ENCODE data around the gene AOAH. TPM values are rescaled to one million over a fixed set of nuclear protein-coding genes. Genes with fewer than 3 reads are reported as not detected.

AOAH gene
- total and polyA plus RNA-seq, 2 of the 4 experiments (the other 2 are of a cell fraction) = not detected

DNA sequence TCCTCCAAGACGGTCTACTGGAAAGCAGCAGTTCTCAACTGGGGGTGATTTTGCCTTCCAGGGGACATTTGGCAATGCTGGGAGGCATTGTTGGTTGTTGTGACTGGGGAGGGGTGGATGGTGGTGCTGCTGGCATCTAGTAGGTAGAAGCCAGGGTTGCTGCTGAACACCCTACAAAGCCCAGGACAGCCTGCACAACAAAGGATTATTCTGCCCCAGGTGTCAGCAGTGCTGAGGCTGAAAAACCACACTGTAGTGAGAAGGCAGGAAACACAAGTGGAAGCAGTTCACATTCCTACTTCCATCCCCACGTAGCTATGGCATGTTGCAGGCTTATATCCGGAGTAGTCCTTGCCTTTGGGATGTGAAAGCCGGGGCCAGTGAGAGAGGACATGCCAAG, 86.9 kb downstream of the AOAH start:
- no peaks in the 10 kb centered on the region for H3K9me3 ChIP-seq (ENCODE audit: control insufficient read depth, insufficient read depth, low read length)
- H4K20me1 ChIP-seq (ENCODE audit: insufficient read depth, low read length) = no peaks in the 10 kb centered on the region
- H2AK5ac ChIP-seq (ENCODE audit: low read depth, low read length) = no peak overlapping the region
- no peak overlapping the region for H2BK120ac ChIP-seq (ENCODE audit: low read depth, low read length)
- no peak overlapping the region for H2BK5ac ChIP-seq (ENCODE audit: low read depth, low read length, poor library complexity, severe bottlenecking)
- no peak overlapping the region for H4K5ac ChIP-seq (ENCODE audit: low read depth, low read length)
- no TSS peak for BruUV-seq (replicated peaks)
- no peak for DNase-seq
- H2BK15ac ChIP-seq (ENCODE audit: low read depth, low read length) = no peak overlapping the region
- H3K36me3 ChIP-seq (ENCODE audit: control insufficient read depth, insufficient read depth, low read length) = no peaks in the 10 kb centered on the region
- H3K18ac ChIP-seq (ENCODE audit: low read depth, low read length) = no peak overlapping the region
- ChIA-PET POLR2A (ENCODE audit: unreplicated experiment) (no interaction called here), CTCF (interaction anchor here (0.8 to 1.0 kb wide), 2 partner anchors 10 to 29 kb away, joined by 3 read pairs; no protein-coding TSS in a partner anchor)
- intact Hi-C loops (cut with micrococcal nuclease) (no loop called here), in situ Hi-C loops (cut with MboI; ENCODE audit: low sequenced_read_pairs) (no loop called here), dilution Hi-C loops (cut with HindIII; ENCODE audit: low sequenced_read_pairs, unreplicated experiment) (no loop called here)
- no peak overlapping the region for H3K9ac ChIP-seq (ENCODE audit: low read depth, low read length)
- no peak overlapping the region for H3K14ac ChIP-seq (replicated peaks; ENCODE audit: low read depth, low read length)
- peaks cover 34% of the 10 kb centered on the region for H3K27me3 ChIP-seq (ENCODE audit: control insufficient read depth, insufficient read depth, low read length)
- H3K4me1 ChIP-seq (ENCODE audit: control insufficient read depth, insufficient read depth, low read length) = no peaks in the 10 kb centered on the region
- no peak overlapping the region for H2AK9ac ChIP-seq (replicated peaks; ENCODE audit: low read depth, low read length, poor library complexity)
- TF ChIP-seq POLR2A (IDR thresholded peaks at IDR 0.05; ENCODE audit: low read depth, low read length) (no peak), CEBPB (IDR thresholded peaks at IDR 0.05; ENCODE audit: low read depth, low read length) (no peak)
- no peak overlapping the region for H3K27ac ChIP-seq (ENCODE audit: insufficient read depth, low read length)
- H4K91ac ChIP-seq (ENCODE audit: insufficient read depth, low read depth, low read length) = no peak overlapping the region
- no peak overlapping the region for H3K4me3 ChIP-seq (ENCODE audit: insufficient read depth, low read depth, low read length)
- no peaks in the 10 kb centered on the region for H3K9me1 ChIP-seq (ENCODE audit: insufficient read depth, low read length)
- H3K56ac ChIP-seq (ENCODE audit: extremely low read depth, insufficient read depth, low read length) = no peak overlapping the region
- H3K23ac ChIP-seq (ENCODE audit: low read depth, low read length) = no peak overlapping the region
- no peaks in the 10 kb centered on the region for H3K79me1 ChIP-seq (ENCODE audit: low read depth in 1 of 2, low read length in 2 of 2)
- H2BK20ac ChIP-seq (ENCODE audit: low read depth, low read length) = no peak overlapping the region
- H3K4ac ChIP-seq (ENCODE audit: low read depth, low read length) = no peak overlapping the region
- no peak for ATAC-seq (ENCODE audit: low read depth)
- peak overlapping the region; percentile 36 for H2AFZ ChIP-seq (replicated peaks; ENCODE audit: low read length, poor library complexity)
- no CpG with 5 or more reads among the region's 4 CpGs for WGBS, 2 experiments (ENCODE audit: extremely low coverage in 2 of 2, insufficient read length in 1 of 2)
- no peak overlapping the region for H3K4me2 ChIP-seq (ENCODE audit: low read depth, low read length)
- H4K8ac ChIP-seq (ENCODE audit: low read depth in 2 of 2, low read length in 2 of 2) = no peak overlapping the region

All from IMR-90 (cell line).